ENCODE measurements around the gene HID1. TPM values are rescaled to one million over a fixed set of nuclear protein-coding genes. Genes with fewer than 3 reads are reported as not detected.

Gene HID1
- 1.7 and 3.0 TPM in 2 replicates for total RNA-seq (2014; rRNA removed; shearing (Covaris generic))

GRCh38 chr17:74972107-74972972 lies at the start of gene HID1:
HID1 (minus strand) TSS chr17:74972759; CDS start chr17:74972656, 103 bp downstream.

GRCh38 chr17:75012346-75013091 lies 40.0 kb upstream of the HID1 start, which contains the start of gene MRPL58:
MRPL58 (plus strand) TSS chr17:75012670; CDS start chr17:75012687, 17 bp downstream.

DNA sequence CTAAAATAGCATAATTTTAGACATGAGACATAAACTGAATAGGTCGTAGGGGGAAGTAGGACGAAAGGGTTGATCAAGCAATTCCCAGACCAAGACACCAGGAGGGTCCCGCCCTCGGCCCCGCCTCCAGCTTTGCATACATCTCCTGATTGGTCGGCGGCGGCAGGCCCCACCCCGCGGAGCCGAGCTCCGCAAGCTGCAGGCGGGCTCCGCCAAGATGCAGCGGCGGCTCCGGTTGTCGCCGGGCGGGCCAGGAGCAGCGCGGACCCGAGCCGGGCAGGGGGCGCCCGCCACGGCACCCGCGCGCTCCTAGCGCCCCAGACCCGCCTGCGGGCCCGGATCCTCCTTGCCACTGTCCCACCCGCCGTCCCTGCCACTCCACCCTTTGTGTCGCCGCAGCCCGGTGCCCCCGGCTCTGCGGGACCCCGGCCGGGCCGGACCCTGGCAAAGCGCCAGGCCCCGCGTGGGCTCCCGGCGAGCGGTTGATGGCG lies 14.9 kb upstream of the HID1 start, which contains the start of gene CDR2L:
CDR2L (plus strand) TSS at position 215 of the 491 bp plus-strand sequence. CDS start 412 bp downstream, outside the sequence.

GRCh38 chr17:74935585-74936469 lies 36.7 kb downstream of the HID1 start, which contains the start of gene OTOP3:
OTOP3 (plus strand) TSS chr17:74935898; CDS start chr17:74935922, 24 bp downstream.

GRCh38 chr17:74924250-74924948 lies 48.2 kb downstream of the HID1 start, which contains the start of gene OTOP2:
OTOP2 (plus strand) TSS chr17:74924273; CDS start chr17:74924633, 360 bp downstream.

GRCh38 chr17:74922694-74923537 lies 49.6 kb downstream of the HID1 start, which contains the start of gene USH1G:
USH1G (minus strand) TSS chr17:74923255; CDS start chr17:74923073, 182 bp downstream.

Other genes starting within 250 kb of the HID1 start
- 0.04 TPM in 1 of 2 replicates, not detected in the other for gene RAB37, start 235.5 kb downstream of the HID1 start, total RNA-seq (2014; rRNA removed; shearing (Covaris generic))
- gene NHERF1, start 224.1 kb downstream of the HID1 start, total RNA-seq (2014; rRNA removed; shearing (Covaris generic)), result 19.8 and 25.8 TPM in 2 replicates
- gene NAT9, start 196.4 kb downstream of the HID1 start, total RNA-seq (2014; rRNA removed; shearing (Covaris generic)), result 44.6 and 47.7 TPM in 2 replicates
- gene GRIN2C, start 112.9 kb downstream of the HID1 start, total RNA-seq (2014; rRNA removed; shearing (Covaris generic)), result not detected in 2 replicates
- 18.9 and 21.4 TPM in 2 replicates for gene FDXR, start 99.8 kb downstream of the HID1 start, total RNA-seq (2014; rRNA removed; shearing (Covaris generic))
- gene FADS6, start 79.1 kb downstream of the HID1 start, total RNA-seq (2014; rRNA removed; shearing (Covaris generic)), result not detected in 2 replicates
- gene USH1G, start 49.5 kb downstream of the HID1 start, total RNA-seq (2014; rRNA removed; shearing (Covaris generic)), result not detected in 2 replicates
- not detected in 2 replicates for gene OTOP2, start 48.5 kb downstream of the HID1 start, total RNA-seq (2014; rRNA removed; shearing (Covaris generic))
- not detected in 2 replicates for gene OTOP3, start 36.9 kb downstream of the HID1 start, total RNA-seq (2014; rRNA removed; shearing (Covaris generic))
- gene CDR2L, start 14.9 kb upstream of the HID1 start, total RNA-seq (2014; rRNA removed; shearing (Covaris generic)), result 5.5 and 5.7 TPM in 2 replicates
- 81.3 and 81.6 TPM in 2 replicates for gene MRPL58, start 39.9 kb upstream of the HID1 start, total RNA-seq (2014; rRNA removed; shearing (Covaris generic))
- 237 and 300 TPM in 2 replicates for gene ATP5PD, start 74.2 kb upstream of the HID1 start, total RNA-seq (2014; rRNA removed; shearing (Covaris generic))
- gene KCTD2, start 74.5 kb upstream of the HID1 start, total RNA-seq (2014; rRNA removed; shearing (Covaris generic)), result 10.0 and 11.9 TPM in 2 replicates
- 32.2 and 37.9 TPM in 2 replicates for gene SLC16A5, start 115.2 kb upstream of the HID1 start, total RNA-seq (2014; rRNA removed; shearing (Covaris generic))
- 3.7 and 5.7 TPM in 2 replicates for gene ARMC7, start 137.2 kb upstream of the HID1 start, total RNA-seq (2014; rRNA removed; shearing (Covaris generic))
- gene NT5C, start 159.0 kb upstream of the HID1 start, total RNA-seq (2014; rRNA removed; shearing (Covaris generic)), result 261 and 296 TPM in 2 replicates
- 263 and 292 TPM in 2 replicates for gene JPT1, start 181.8 kb upstream of the HID1 start, total RNA-seq (2014; rRNA removed; shearing (Covaris generic))
- gene SUMO2, start 210.2 kb upstream of the HID1 start, total RNA-seq (2014; rRNA removed; shearing (Covaris generic)), result 175 and 188 TPM in 2 replicates
- 36.7 and 42.1 TPM in 2 replicates for gene NUP85, start 232.9 kb upstream of the HID1 start, total RNA-seq (2014; rRNA removed; shearing (Covaris generic))